Testis (tissue), 3 donors: ENCODE results near the gene AKNA. TPM values are rescaled to one million over a fixed set of nuclear protein-coding genes. Genes with fewer than 3 reads are reported as not detected.
"Not testable (repeated sequence)": the region's sequence is repeated elsewhere in the genome, so short reads cannot be mapped to it uniquely, and the experiment has no call there.

Experiments
- DNase-seq: peaks from one replicate; pipeline ENCODE4 v3.0.0-alpha.2; 2019
- H3K27ac ChIP-seq, 2 donors: fragments of 200-600 bp; sonication (generic); one replicate each; pipeline ENCODE4 v1.5.1; 2019
- H3K27me3 ChIP-seq: fragments of 200-600 bp; sonication (generic); one replicate; pipeline ENCODE4 v1.5.1; 2019
- H3K36me3 ChIP-seq: fragments of 200-600 bp; sonication (generic); one replicate; pipeline ENCODE4 v1.5.1; 2017; ENCODE audit warnings: low read depth; ENCODE audit errors: missing control alignments
- H3K4me1 ChIP-seq: fragments of 200-600 bp; sonication (generic); one replicate; pipeline ENCODE4 v1.5.1; 2019
- H3K4me3 ChIP-seq, 2 donors: fragments of 200-600 bp; sonication (generic); one replicate each; pipeline ENCODE4 v1.5.1; 2017 to 2019
- H3K9me3 ChIP-seq: fragments of 200-600 bp; sonication (generic); one replicate; pipeline ENCODE4 v1.5.1; 2017
- CTCF ChIP-seq, 3 experiments: fragments of 450-650 bp in 2 of 3; fragments of 200-600 bp in 1 of 3; sonication (generic) in 1 of 3; IDR thresholded peaks; one replicate each; pipeline ENCODE4 v1.5.1; 2016 to 2019; ENCODE audit warnings: antibody characterized with exemption in 3 of 3, mild to moderate bottlenecking in 2 of 3, moderate library complexity in 1 of 3
- POLR2A ChIP-seq: fragments of 450-650 bp; IDR thresholded peaks from one replicate; pipeline ENCODE4 v1.6.1; 2017; ENCODE audit warnings: antibody characterized with exemption, mild to moderate bottlenecking, moderate library complexity
- WGBS, 2 donors: methylation state at CpG; one replicate each; pipeline ENCODE4 v1.1.5; 2018; 5-methylcytosine and 5-hydroxymethylcytosine counted together
- intact Hi-C: fragments of 100-400 bp; cut with DNase I; formaldehyde crosslinking; loops from one replicate; pipeline ENCODE4 v1.15.1; 2023; ENCODE audit warnings: low total_unique reads
- polyA plus RNA-seq: library from polyadenylated mRNA; stranded (reverse); fragments of 350-450 nt; fragmentation: Illumina TruSeq; extraction: RNeasy Lipid Tissue Mini Kit (QIAGEN cat#74804); gene quantifications from one replicate; pipeline ENCODE4 v1.2.3, GENCODE V29; 2014; ENCODE audit warnings: low read depth, low replicate concordance; ENCODE audit not compliant: insufficient read depth
- total RNA-seq, 2 donors: library from RNA; depleted of rRNA; stranded (reverse); fragments of >200 nt; gene quantifications; one replicate each; pipeline ENCODE4 v1.2.3, GENCODE V29; 2016

Gene AKNA
- total and polyA plus RNA-seq, 3 donors from 2014 or later: 20.6 to 31.5 (median 21.2) TPM

DNA sequence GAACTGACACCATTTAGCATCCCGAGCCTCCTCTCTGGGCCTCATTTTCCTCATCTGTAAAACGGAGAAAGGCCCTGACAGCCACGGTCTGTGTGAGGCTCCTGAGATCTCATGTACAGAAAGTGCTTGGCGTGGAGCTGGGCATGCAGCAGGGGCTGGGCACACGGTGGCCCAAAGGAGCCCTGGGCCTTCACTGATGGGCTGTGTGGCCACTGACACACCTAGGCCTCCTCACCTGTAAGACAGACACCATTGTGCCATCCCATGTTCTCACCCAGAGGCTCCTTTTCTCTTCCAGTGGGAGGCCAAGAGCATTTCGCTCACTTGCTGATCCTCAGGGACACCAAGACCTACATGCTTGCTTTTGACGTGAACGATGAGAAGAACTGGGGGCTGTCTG, 63.3 kb downstream of the AKNA start:
- H3K27ac ChIP-seq: no peak overlapping the region
- no peak overlapping the region for H3K4me3 ChIP-seq
- H3K36me3 ChIP-seq: no peaks in the 10 kb centered on the region
- TF ChIP-seq CTCF (IDR thresholded peaks at IDR 0.05) (no peak), POLR2A (no peak)
- DNase-seq: no peak
- no peaks in the 10 kb centered on the region for H3K27me3 ChIP-seq
- no peaks in the 10 kb centered on the region for H3K9me3 ChIP-seq
- WGBS, 2 donors: 93% methylated on average over 8 of the region's 8 CpGs
- intact Hi-C loops: no loop called here
- no peaks in the 10 kb centered on the region for H3K4me1 ChIP-seq

GRCh38 chr9:114323849-114324248, 63.9 kb downstream of the AKNA start:
- H3K4me1 ChIP-seq, H3K27ac ChIP-seq, H3K27me3 ChIP-seq, H3K36me3 ChIP-seq, H3K9me3 ChIP-seq, intact Hi-C loops, DNase-seq, H3K4me3 ChIP-seq: not testable (repeated sequence)
- WGBS, 2 donors: 76 to 78% methylated on average over 6 of the region's 6 CpGs

- H3K27me3 ChIP-seq, H3K36me3 ChIP-seq, H3K4me3 ChIP-seq, H3K27ac ChIP-seq, H3K4me1 ChIP-seq, intact Hi-C loops, DNase-seq, H3K9me3 ChIP-seq: not testable (repeated sequence)
- WGBS, 2 donors: 90% methylated on average over 2 of the region's 15 CpGs; no CpG with 5 or more reads in 1 of the 2 donors
These were observed 64.8 kb downstream of the AKNA start, which contains the start of gene ORM1 for GRCh38 chr9:114322831-114323531. TSS of gene ORM1 (plus strand) at chr9:114323098. CDS start at chr9:114323134, 36 bp downstream.

GRCh38 chr9:114322160-114322818, 65.5 kb downstream of the AKNA start:
- intact Hi-C loops, H3K27me3 ChIP-seq, H3K4me3 ChIP-seq, H3K27ac ChIP-seq, H3K4me1 ChIP-seq, H3K9me3 ChIP-seq, H3K36me3 ChIP-seq: not testable (repeated sequence)
- peak; percentile 29 for DNase-seq
- 52 to 56% methylated on average over 10 to 12 of the region's 12 CpGs for WGBS, 2 donors

DNA sequence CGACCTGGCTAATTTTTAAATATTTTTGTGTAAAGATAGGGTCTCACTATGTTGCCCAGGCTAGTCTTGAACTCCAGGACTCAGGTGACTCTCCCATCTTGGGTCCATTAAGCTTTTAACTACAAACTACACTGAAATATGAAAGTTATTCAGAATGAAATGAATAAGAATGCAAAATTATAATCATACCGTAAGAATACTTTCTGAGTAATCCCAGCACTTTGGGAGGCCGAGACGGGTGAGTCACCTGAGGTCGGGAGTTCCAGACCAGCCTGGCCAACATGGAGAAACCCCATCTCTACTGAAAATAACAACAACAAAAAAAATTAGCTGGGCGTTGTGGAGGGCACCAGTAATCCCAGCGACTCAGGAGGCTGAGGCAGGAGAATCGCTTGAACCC, 66.0 kb downstream of the AKNA start:
- Histone ChIP-seq H3K27ac (no peak overlapping the region), H3K4me1 (no peaks in the 10 kb centered on the region), H3K36me3 (no peaks in the 10 kb centered on the region), H3K27me3 (no peaks in the 10 kb centered on the region), H3K4me3 (no peak overlapping the region), H3K9me3 (no peaks in the 10 kb centered on the region)
- intact Hi-C loops: no loop called here
- no peak for DNase-seq
- TF ChIP-seq POLR2A (no peak), CTCF (IDR thresholded peaks at IDR 0.05) (no peak)
- 83 to 92% methylated on average over 8 of the region's 8 CpGs for WGBS, 2 donors

DNA sequence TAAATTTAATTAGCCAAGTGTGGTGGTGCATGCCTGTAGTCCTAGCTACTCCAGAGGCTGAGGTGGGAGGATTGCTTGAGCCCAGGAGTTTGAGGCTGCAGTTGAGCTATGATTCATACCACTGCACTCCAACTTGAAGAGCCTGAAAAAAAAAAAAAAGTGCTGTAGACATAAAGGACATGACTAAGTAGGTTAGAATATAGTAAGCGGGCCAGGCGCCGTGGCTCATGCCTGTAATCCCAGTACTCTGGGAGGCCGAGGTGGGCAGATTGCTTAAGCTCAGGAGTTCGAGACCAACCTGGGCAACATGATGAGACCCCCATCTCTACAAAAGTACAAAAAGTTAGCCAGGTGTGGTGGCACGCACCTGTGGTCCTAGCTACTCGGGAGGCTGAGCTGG, 67.1 kb downstream of the AKNA start:
- H3K4me1 ChIP-seq, H3K27me3 ChIP-seq, intact Hi-C loops, H3K4me3 ChIP-seq, H3K27ac ChIP-seq, H3K36me3 ChIP-seq, DNase-seq, H3K9me3 ChIP-seq: not testable (repeated sequence)
- WGBS, 2 donors: 93 to 95% methylated on average over 7 of the region's 7 CpGs
